GM12878 (cell line): ENCODE measurements around the gene NDST4. TPM values are rescaled to one million over a fixed set of nuclear protein-coding genes. Genes with fewer than 3 reads are reported as not detected.

ENCODE experiments used
- ATAC-seq: fragments of 200-7000 bp; cut with Tn5 transposase; 3 replicates; pipeline ENCODE4 v1.9.1; 2020; ENCODE audit warnings: mild to moderate bottlenecking, moderate library complexity
- BruUV-seq: library from RNA; stranded (reverse); fragments of 400-500 nt; replicated peaks from 2 replicates; lab custom pipeline; 2021; lab: Mats Ljungman, UMichigan
- CTCF ChIA-PET: fragments of 300-600 bp; sonication (Branson Sonifier 250); formaldehyde crosslinking; extraction: SDS; loops from one replicate; lab custom pipeline; 2021; ENCODE audit warnings: inconsistent platforms; lab: Yijun Ruan, JAX
- POLR2A ChIA-PET: fragments of 350-600 bp; formaldehyde crosslinking; extraction: SDS; loops from one replicate; lab custom pipeline; 2021; ENCODE audit warnings: inconsistent platforms; lab: Charles Lee
- RAD21 ChIA-PET: fragments of 300-600 bp; sonication (Branson Sonifier 250); formaldehyde crosslinking; loops from one replicate; lab custom pipeline; 2023; ENCODE audit warnings: antibody characterized with exemption; ENCODE audit not compliant: unreplicated experiment; lab: Charles Lee
- SMC1A ChIA-PET: fragments of 300-600 bp; sonication (Branson Sonifier 250); formaldehyde crosslinking; loops from one replicate; lab custom pipeline; 2023; ENCODE audit not compliant: unreplicated experiment, uncharacterized antibody; lab: Charles Lee
- DNase-seq: peaks from one replicate; pipeline ENCODE4 v3.0.0-alpha.2; 2011; ENCODE audit warnings: low read depth, low spot score
- FAIRE-seq: peaks from 3 replicates; lab custom pipeline; 2011; peaks lifted over from hg19 to GRCh38; lab: Jason Lieb, UNC
- H2AFZ ChIP-seq: 2 replicates; pipeline ENCODE4 v1.6.0; 2011; ENCODE audit warnings: low read depth, low read length, control low read depth; ENCODE audit not compliant: control insufficient read depth
- H3K27ac ChIP-seq: 2 replicates; pipeline ENCODE4 v1.5.1; 2011; ENCODE audit warnings: control low read depth; ENCODE audit not compliant: control insufficient read depth, insufficient read depth
- H3K27me3 ChIP-seq, 2 experiments: replicated peaks in 1 of 2; 2 replicates each; pipeline versions ENCODE4 v1.6.0 to v1.6.1; 2011; ENCODE audit warnings: low read length in 1 of 2; ENCODE audit not compliant: control insufficient read depth in 2 of 2, insufficient read depth in 2 of 2
- H3K36me3 ChIP-seq, 2 experiments: 2 replicates each; pipeline ENCODE4 v1.5.1; 2011; ENCODE audit warnings: low read length in 1 of 2; ENCODE audit not compliant: control insufficient read depth in 2 of 2, insufficient read depth in 2 of 2
- H3K4me1 ChIP-seq: 2 replicates; pipeline ENCODE4 v1.6.1; 2011; ENCODE audit warnings: mild to moderate bottlenecking, low read length, moderate library complexity, mixed read lengths; ENCODE audit not compliant: control insufficient read depth, insufficient read depth
- H3K4me2 ChIP-seq: 2 replicates; pipeline ENCODE4 v1.6.0; 2011; ENCODE audit warnings: control low read depth; ENCODE audit not compliant: control insufficient read depth, insufficient read depth
- H3K4me3 ChIP-seq: fragments of 200-600 bp; sonication (generic); 2 replicates; pipeline ENCODE4 v1.5.1; 2016
- H3K79me2 ChIP-seq: 2 replicates; pipeline ENCODE4 v1.6.0; 2011; ENCODE audit warnings: low read length; ENCODE audit not compliant: control insufficient read depth, insufficient read depth
- H3K9ac ChIP-seq: 2 replicates; pipeline ENCODE4 v1.8.0; 2011; ENCODE audit warnings: low read length, control low read depth, mixed read lengths; ENCODE audit not compliant: control insufficient read depth, insufficient read depth
- H3K9me3 ChIP-seq: replicated peaks from 3 replicates; pipeline ENCODE4 v1.5.1; 2011; ENCODE audit warnings: mild to moderate bottlenecking, low read length; ENCODE audit not compliant: control insufficient read depth, insufficient read depth
- H4K20me1 ChIP-seq: 2 replicates; pipeline ENCODE4 v1.6.0; 2011; ENCODE audit not compliant: control insufficient read depth, insufficient read depth
- ATF3 ChIP-seq: IDR thresholded peaks from 2 replicates; pipeline ENCODE4 v1.6.1; 2011; ENCODE audit warnings: low read depth, mild to moderate bottlenecking, low read length, moderate library complexity, borderline replicate concordance; ENCODE audit errors: extremely low read depth
- CHD1 ChIP-seq: IDR thresholded peaks from 2 replicates; pipeline ENCODE4 v1.6.1; 2012; ENCODE audit warnings: low read depth, low read length, improper control_type of control experiment
- CHD2 ChIP-seq: IDR thresholded peaks from 2 replicates; pipeline ENCODE4 v1.6.1; 2011; ENCODE audit warnings: low read depth, low read length, improper control_type of control experiment, borderline replicate concordance
- E2F8 ChIP-seq: fragments of 450-650 bp; IDR thresholded peaks from 2 replicates; pipeline ENCODE4 v1.6.1; 2018; ENCODE audit warnings: mild to moderate bottlenecking, low read depth, moderate library complexity; ENCODE audit not compliant: partially characterized antibody
- EED ChIP-seq: sonication (generic); IDR thresholded peaks from 2 replicates; pipeline ENCODE4 v1.6.1; 2016; ENCODE audit warnings: antibody characterized with exemption, low read depth
- ETV6 ChIP-seq, 2 experiments: fragments of 450-650 bp in 1 of 2; IDR thresholded peaks in 1 of 2; conservative IDR thresholded peaks in 1 of 2; 2 replicates each; pipeline ENCODE4 v1.6.1; 2014; ENCODE audit warnings: antibody characterized with exemption in 1 of 2, borderline replicate concordance in 1 of 2, low read depth in 1 of 2, mild to moderate bottlenecking in 1 of 2, moderate library complexity in 1 of 2
- JUNB ChIP-seq: IDR thresholded peaks from 2 replicates; pipeline ENCODE4 v1.6.1; 2016; ENCODE audit warnings: antibody characterized with exemption, mild to moderate bottlenecking
- MTA2 ChIP-seq: fragments of 450-650 bp; IDR thresholded peaks from 2 replicates; pipeline ENCODE4 v1.6.1; 2016; ENCODE audit warnings: low read depth, mild to moderate bottlenecking, moderate library complexity
- MYB ChIP-seq: fragments of 150-350 bp; IDR thresholded peaks from 2 replicates; pipeline ENCODE4 v1.6.1; 2014; ENCODE audit warnings: mild to moderate bottlenecking, low read depth, low read length, borderline replicate concordance
- POU2F2 ChIP-seq: IDR thresholded peaks from 3 replicates; pipeline ENCODE4 v1.6.1; 2011; ENCODE audit warnings: low read depth, mild to moderate bottlenecking, low read length, borderline replicate concordance
- RAD21 ChIP-seq: IDR thresholded peaks from 2 replicates; pipeline ENCODE4 v1.6.1; 2011; ENCODE audit warnings: mild to moderate bottlenecking, low read depth, low read length, moderate library complexity; ENCODE audit not compliant: insufficient read depth
- TCF12 ChIP-seq: IDR thresholded peaks from 2 replicates; pipeline ENCODE4 v1.6.1; 2011; ENCODE audit warnings: low read depth, mild to moderate bottlenecking, low read length
- USF1 ChIP-seq: IDR thresholded peaks from 2 replicates; pipeline ENCODE4 v1.6.1; 2011; ENCODE audit warnings: borderline replicate concordance, low read depth, mild to moderate bottlenecking, moderate library complexity, mixed read lengths, low read length; ENCODE audit not compliant: insufficient read depth; ENCODE audit errors: extremely low read length
- ZBTB4 ChIP-seq: fragments of 450-650 bp; formaldehyde crosslinking; IDR thresholded peaks from 2 replicates; pipeline ENCODE4 v1.4.0; 2022; ENCODE audit warnings: mild to moderate bottlenecking, moderate library complexity
- ZNF207 ChIP-seq: fragments of 450-650 bp; IDR thresholded peaks from 2 replicates; pipeline ENCODE4 v1.6.1; 2014; ENCODE audit warnings: antibody characterized with exemption, mild to moderate bottlenecking, borderline replicate concordance
- ZNF622 ChIP-seq: fragments of 450-650 bp; IDR thresholded peaks from 2 replicates; pipeline ENCODE4 v1.6.1; 2017; ENCODE audit warnings: mild to moderate bottlenecking, inconsistent platforms
- WGBS: methylation state at CpG from one replicate; pipeline ENCODE4 v1.1.6; 2016; ENCODE audit warnings: low lambda C conversion rate; ENCODE audit not compliant: insufficient replicate concordance, insufficient coverage; ENCODE audit errors: missing lambda C conversion rate; 5-methylcytosine and 5-hydroxymethylcytosine counted together
- in situ Hi-C: fragments of 300-500 bp; cut with MboI; formaldehyde crosslinking; loops from 9 replicates; pipeline ENCODE4 v1.14.3; 2018; ENCODE audit warnings: mixed read lengths
- intact Hi-C: fragments of 100-400 bp; cut with micrococcal nuclease; formaldehyde crosslinking; loops from one replicate; pipeline ENCODE4 v1.14.2; 2022; ENCODE audit not compliant: unreplicated experiment
- polyA plus RNA-seq, 11 experiments: library from polyadenylated mRNA; depleted of rRNA in 4 of 11; unstranded in 6 of 11; stranded (reverse) in 5 of 11; fragments of >200 nt; fragmentation: Nextera tagmentation in 4 of 11; fragmentation: Illumina TruSeq in 1 of 11; extraction: Ambion mirVana in 4 of 11; extraction: Trizol in 1 of 11; gene quantifications; 1 replicate in 1 of 11; 2 replicates in 10 of 11; pipeline versions ENCODE4 v1.2.1 to v1.2.3, GENCODE V29; 2011 to 2016; ENCODE audit warnings: inconsistent platforms in 2 of 11, missing spikeins in 2 of 11, low read depth in 1 of 11
- total RNA-seq, 4 experiments: library from RNA; depleted of rRNA in 3 of 4; stranded (reverse); fragments of >200 nt in 3 of 4; fragmentation: Illumina TruSeq in 1 of 4; extraction: Trizol in 1 of 4; gene quantifications; 2 replicates each; pipeline versions ENCODE4 v1.2.1 to v1.2.3, GENCODE V29; 2013 to 2021

NDST4 gene
- total and polyA plus RNA-seq, 10 of the 15 experiments (the other 5 are each of a cell fraction or from before 2014, with no cell fraction given) = 0.04 to 0.11 (median 0.07) TPM; not detected in 6

- no peak for TF ChIP-seq ZBTB4 (CRISPR knock-in tag)
- no peak for TF ChIP-seq ATF3
- no peak for TF ChIP-seq RAD21
Measured at GRCh38 chr4:114807357-114807756, 306.1 kb downstream of the NDST4 start (continued).

GRCh38 chr4:114791976-114792375, 321.4 kb downstream of the NDST4 start:
- DNase-seq (no peak), FAIRE-seq (no peak), ATAC-seq (no peak)
- ChIA-PET POLR2A (no interaction called here), CTCF (interaction anchor here (1.3 kb wide), 1 partner anchor 16 kb away, joined by 4 read pairs; no protein-coding TSS in a partner anchor), RAD21 (no interaction called here), SMC1A (no interaction called here)
- in situ Hi-C loops = no loop called here
- H3K9me3 ChIP-seq = no peaks in the 10 kb centered on the region
- H3K4me1 ChIP-seq = no peaks in the 10 kb centered on the region
- H4K20me1 ChIP-seq = no peaks in the 10 kb centered on the region
- WGBS = 62% methylated on average over 5 of the region's 5 CpGs
- no TSS peak for BruUV-seq
- H3K36me3 ChIP-seq = no peaks in the 10 kb centered on the region
- no peak overlapping the region for H3K4me3 ChIP-seq
- no peak overlapping the region for H3K4me2 ChIP-seq
- no peaks in the 10 kb centered on the region for H3K27me3 ChIP-seq
- H3K9ac ChIP-seq = no peak overlapping the region
- H2AFZ ChIP-seq = no peak overlapping the region
- intact Hi-C loops = no loop called here
- H3K27ac ChIP-seq = no peak overlapping the region
- H3K79me2 ChIP-seq = no peaks in the 10 kb centered on the region
- no peak for TF ChIP-seq E2F8
- no peak for TF ChIP-seq JUNB
- no peak for TF ChIP-seq TCF12
- no peak for TF ChIP-seq MTA2
- TF ChIP-seq MYB = no peak
- TF ChIP-seq USF1 = no peak
- no peak for TF ChIP-seq POU2F2
- no peak for TF ChIP-seq ZNF622
- no peak for TF ChIP-seq ETV6 (conservative IDR thresholded peaks at IDR 0.05 in 1 of 2, IDR thresholded peaks at IDR 0.05 in 1 of 2; ENCODE audit: borderline replicate concordance in 1 of 2, low read depth in 1 of 2)
- no peak for TF ChIP-seq CHD1
- TF ChIP-seq CHD2 = no peak
- no peak for TF ChIP-seq ZNF207
- no peak for TF ChIP-seq EED
